HG03354 (cell line): Measurements from ENCODE around the gene GPR135.

Experiments used
- ATAC-seq: cut with Tn5 transposase; IDR thresholded peaks from one replicate; pipeline ENCODE4 v1.9.1; 2021; ENCODE audit warnings: mild to moderate bottlenecking; ENCODE audit not compliant: unreplicated experiment, poor library complexity, severe bottlenecking

The GPR135 gene

GRCh38 chr14:59427653-59428580 is 37.3 kb downstream of the GPR135 start:
- ATAC-seq = no peak

DNA sequence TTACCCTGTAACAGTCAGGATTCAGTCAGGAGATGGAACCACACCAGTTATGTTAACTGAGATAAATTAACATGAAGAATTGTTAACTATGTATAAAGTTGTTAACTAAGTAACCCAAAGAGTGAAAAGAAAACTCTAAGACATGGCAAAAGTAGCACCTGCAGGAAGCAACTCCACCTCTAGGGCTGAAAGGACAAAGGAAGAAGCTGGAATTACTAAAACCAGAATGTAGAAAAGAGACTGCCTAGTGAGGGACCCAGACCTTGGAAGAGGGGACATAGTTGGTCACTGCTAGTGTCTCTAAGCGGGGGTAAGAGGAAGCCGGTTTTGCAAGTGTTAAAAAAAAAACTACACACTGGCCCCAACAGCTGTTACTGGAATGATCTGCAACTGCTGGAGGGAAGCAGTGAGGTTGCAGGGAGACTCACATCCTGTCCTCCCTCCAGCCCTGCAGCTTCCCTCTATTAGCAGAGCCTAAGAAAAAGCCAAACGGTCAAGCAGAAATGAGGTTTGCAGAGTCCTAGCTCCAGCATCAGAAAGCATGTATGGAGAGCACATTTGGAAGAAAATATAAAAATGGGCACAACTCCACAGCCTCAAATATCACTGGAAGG is 39.8 kb downstream of the GPR135 start:
- ATAC-seq = no peak

GRCh38 chr14:59424341-59425071 is 40.7 kb downstream of the GPR135 start:
- ATAC-seq = no peak

DNA sequence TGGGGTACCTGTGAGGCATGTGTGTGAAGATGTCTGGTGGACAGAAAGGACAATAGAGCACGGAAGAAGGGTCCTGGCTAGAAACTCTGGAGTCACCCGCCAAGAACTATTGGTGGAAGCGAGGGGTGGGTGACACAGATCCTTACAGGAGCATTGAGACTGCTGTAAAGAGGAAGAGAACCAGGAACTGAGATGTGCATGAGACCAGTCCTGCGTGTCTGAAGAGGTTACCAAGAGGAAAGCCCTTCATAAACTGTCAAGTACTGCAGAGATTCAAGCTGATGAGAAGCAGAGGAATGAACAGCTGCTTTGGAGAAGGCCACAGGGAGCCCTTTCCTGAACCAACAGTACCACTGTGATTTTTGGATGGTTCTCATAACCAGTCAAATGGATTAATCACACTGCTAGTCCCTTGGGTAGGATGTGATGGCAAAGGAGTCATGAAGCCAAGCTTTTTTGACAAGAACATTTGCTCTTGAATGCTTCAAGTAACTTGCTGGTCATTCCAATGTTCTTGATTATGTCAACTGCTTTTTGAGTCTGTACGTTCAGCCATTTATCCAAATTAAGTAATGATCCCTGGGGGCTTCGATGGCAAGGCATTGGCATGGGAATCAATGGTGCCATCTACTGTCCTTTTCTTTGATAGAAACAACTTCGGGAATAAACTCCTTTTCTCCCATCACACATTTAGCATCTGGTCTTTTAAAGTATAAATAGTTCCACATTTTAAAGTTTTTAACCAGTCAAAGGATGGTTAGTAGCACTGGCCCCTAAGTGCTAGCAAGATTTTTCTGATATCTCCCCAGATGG is 42.9 kb downstream of the GPR135 start:
- no peak for ATAC-seq

- ATAC-seq = no peak
Measured at GRCh38 chr14:59419303-59419702, 45.9 kb downstream of the GPR135 start.

- no peak for ATAC-seq
Measured at GRCh38 chr14:59417311-59417710, 47.9 kb downstream of the GPR135 start.

DNA sequence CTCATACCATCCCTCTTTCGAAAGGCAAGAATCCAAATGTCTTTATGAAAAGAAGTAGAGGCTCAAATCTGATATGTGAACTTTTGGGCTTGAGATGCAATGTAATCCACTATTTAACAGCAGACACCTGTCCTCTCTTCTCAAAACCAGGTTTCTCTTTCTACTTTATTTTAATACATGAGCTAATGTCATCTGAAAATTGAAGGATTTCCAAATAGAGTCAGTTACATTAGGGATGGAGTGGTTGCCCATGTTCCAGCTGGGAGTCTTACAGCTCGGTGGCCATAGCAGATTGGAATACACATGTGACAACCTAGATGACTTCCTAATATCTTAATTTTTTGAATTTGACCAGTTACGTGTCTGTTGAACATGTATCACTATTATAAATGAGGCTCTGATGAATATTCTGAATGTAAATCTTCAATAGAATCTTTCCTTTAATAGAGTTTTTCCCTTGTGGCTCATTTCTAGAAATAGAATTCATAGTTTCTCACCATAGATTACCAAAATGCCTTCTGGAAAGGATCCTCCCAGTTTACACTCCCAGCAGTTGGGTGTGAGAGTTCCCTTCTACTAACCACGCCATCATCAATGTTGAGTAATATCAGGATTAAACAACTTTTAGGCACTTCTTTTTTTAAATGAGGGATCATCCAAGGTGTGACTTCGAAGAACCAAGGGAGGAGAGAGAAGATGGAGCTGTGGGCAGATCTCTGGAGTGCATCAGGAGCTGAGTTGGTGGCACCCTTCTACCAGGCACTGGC is 49.2 kb downstream of the GPR135 start:
- no peak for ATAC-seq
